HUDEP-2 (cell line): ENCODE results near the gene MORN1.

Source experiments
- DNase-seq, 76 experiments: peaks; one replicate each; lab custom pipeline; 2025; ENCODE audit not compliant: unreplicated experiment in 76 of 76; lab: John Stamatoyannopoulos, UW

MORN1 gene

GRCh38 chr1:2311184-2312032, 79.9 kb downstream of the MORN1 start:
- DNase-seq, result peak in 55 of 76 experiments; percentile 3 to 67 (median 35)

DNA sequence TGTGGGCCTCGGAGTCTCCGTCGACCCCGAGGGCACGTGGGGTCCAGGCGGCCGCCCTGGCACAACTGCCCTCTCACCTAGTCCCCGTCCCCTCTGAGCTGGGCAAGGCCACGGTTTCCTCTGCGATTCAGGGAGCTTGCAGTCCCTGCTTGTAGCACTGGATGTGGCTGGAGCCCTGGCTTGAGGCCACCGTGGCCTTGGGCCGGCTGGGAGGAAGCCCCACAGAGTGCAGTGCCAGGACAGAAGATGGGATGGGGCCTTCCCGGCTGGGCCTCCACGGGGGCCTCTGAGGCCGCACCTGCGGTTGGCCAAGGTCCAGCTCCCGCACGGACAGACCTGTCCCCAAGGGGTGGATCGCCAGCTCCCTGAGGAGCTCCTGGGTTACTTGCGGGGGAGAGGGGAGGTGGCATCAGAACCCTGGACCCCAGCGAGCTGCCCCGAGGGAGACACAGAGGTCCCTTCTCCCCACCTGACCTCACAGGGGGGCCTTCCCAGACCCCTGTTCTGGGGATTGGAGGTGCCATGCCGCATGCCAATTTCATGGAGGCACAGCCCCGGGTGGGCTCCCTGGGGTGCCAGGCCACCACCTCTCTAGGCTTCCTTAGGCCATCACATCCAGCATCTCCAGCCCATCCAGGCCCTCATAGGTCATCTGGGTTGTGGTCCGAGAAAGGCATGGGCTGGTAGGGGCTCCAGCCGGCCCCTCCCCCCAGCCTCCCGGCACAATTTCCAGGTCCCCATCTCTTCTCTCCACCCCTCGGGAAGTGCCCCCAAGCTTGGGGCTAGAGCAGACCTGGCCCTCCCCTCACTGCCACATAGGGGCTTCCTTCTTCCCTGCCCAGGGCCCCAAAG, 80.8 kb downstream of the MORN1 start:
- no peak for DNase-seq

DNA sequence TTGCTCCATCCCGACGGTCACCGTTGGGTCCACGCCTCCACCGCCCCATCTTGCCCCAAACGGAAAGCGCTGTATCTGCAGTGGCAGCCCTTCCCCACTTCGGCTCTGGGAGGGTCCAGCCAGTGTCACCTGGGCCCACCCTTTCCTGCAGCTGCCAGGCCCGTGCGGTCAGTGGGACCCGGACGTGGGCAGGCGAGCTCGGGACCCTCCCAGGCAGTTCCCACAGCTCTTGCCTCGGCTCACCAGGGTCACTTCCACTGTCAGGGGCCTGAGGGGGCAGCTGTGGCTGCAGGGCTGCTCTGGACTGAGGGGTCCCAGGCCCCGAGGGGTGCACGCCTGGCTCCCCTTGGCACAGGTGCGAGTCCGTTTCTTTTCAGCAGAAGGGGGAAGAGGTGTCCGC, 82.5 kb downstream of the MORN1 start:
- no peak for DNase-seq

DNA sequence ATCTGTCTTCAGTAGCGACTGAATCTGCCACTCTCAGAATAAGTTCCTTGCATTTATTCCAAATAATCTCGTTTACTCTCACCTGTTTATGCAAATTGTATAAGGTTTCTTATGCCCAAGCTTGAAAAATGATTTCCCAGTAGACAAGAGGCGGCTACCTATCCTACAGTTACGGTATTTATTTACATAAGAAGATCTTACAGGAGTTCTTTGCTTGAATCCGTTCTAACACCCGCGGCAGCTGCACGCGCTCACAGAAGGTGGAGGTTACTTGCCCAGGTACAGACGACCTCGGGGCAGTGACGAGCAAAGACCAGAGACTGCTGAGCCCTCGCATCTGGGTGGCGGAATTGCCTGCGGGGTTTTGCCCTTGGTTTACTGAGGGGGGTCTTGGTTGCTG, 83.4 kb downstream of the MORN1 start:
- DNase-seq, result no peak

DNA sequence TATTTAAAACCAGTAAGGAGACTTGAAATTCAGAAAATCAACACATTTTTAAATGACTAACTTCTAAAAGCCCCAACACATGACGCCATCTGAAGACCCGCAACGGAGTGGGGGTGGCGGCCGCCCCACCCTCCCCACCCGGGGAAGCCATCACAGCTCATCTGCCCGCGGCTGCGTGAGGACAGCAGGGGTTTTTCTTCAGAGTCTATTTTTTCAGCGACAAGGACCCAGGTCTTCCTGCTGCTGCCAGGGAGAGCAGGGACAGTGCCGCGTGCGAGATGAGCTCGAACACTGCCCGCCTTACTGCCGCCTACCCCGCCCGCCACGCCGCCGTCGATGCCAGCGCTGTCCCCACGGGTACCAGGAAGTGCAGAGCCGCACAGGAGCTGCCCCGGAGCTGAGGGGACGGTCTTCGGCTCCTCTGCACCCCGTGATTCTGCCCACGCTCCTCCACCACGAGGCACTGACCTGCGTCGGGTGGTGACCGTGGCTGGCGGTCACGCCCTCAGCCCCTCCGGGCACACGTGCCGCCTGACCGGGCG, 84.2 kb downstream of the MORN1 start:
- DNase-seq, result no peak

DNA sequence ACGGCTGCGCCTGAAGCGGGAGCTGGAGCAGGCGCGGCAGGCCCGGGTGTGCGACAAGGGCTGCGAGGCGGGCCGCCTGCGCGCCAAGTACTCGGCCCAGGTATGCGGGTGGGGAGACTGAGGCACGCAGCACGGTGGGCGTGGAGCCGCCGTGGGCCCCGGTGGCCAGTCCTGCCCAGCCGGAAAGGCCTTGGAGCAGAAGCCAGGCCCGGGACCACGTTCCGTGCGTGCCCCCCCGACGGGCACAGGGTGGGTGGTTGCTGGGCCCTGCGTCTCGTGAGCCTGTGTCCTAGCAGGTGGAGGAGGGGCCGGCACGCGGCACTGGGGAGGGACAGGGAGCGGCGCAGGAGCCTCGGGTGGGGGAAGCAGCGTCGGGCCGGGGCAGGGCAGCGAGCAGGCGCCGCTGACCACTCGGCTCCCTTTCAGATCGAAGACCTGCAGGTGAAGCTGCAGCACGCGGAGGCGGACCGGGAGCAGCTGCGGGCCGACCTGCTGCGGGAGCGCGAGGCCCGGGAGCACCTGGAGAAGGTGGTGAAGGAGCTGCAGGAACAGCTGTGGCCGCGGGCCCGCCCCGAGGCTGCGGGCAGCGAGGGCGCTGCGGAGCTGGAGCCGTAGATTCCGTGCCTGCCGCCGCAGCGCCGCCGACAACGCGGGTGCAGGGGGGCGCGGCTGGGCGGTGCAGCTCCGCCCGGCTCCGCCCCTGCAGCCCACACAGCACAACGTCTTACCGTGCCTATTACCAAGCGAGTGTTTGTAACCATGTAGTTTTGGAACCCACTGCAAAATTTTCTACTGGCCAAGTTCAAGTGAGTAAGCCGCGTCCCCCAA, 85.0 kb downstream of the MORN1 start:
- DNase-seq, result no peak

DNA sequence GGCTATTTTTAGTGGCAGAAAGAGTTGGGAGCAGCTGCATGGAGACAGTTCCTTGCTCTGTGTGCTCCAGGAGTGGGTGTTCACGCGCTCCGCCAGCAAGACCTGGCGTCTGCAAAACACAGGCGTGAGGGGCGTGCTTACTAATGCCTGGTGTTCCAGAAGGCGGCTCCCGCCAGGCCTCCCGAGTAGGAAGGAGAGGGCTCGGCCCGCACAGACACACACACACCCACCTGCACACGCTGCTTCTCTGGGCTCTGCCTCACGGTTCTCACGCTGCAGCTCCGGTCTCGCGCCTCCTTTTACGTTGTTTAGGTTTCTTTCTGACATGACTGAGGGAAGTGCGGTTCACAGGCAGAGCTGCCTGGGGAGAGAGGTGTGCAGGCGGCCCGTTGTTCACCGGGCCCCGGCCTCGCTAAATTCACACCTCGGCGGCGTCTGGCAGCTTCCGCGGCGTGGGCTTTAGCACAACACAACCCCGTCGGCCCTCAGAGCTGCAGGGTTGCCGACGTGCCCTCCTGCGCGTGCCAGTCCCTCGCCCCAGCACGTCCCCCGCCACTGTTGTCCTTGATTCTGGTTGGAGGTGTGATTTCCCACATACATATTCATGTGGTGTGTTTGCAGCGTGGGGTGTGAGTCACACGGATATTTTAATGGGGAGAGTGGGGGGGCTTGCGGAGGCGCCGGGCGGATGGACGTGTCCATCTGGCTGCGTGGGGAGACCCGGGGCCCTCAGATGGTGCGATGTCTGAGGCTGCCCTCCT, 86.3 kb downstream of the MORN1 start:
- DNase-seq, result no peak

GRCh38 chr1:2304282-2304681, 87.1 kb downstream of the MORN1 start:
- DNase-seq, result no peak

DNA sequence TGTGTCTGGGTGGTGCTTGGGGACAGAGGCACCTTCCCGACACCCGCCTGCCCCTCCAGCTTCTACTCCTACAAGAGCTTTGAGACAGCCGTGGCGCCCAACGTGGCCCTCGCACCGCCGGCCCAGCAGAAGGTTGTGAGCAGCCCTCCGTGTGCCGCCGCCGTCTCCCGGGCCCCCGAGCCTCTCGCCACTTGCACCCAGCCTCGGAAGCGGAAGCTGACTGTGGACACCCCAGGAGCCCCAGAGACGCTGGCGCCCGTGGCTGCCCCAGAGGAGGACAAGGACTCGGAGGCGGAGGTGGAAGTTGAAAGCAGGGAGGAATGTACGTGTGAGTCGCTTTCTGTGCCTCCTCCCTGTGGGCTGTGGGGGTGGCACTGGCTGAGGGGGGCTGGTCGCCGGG, 87.6 kb downstream of the MORN1 start:
- DNase-seq, result no peak

DNA sequence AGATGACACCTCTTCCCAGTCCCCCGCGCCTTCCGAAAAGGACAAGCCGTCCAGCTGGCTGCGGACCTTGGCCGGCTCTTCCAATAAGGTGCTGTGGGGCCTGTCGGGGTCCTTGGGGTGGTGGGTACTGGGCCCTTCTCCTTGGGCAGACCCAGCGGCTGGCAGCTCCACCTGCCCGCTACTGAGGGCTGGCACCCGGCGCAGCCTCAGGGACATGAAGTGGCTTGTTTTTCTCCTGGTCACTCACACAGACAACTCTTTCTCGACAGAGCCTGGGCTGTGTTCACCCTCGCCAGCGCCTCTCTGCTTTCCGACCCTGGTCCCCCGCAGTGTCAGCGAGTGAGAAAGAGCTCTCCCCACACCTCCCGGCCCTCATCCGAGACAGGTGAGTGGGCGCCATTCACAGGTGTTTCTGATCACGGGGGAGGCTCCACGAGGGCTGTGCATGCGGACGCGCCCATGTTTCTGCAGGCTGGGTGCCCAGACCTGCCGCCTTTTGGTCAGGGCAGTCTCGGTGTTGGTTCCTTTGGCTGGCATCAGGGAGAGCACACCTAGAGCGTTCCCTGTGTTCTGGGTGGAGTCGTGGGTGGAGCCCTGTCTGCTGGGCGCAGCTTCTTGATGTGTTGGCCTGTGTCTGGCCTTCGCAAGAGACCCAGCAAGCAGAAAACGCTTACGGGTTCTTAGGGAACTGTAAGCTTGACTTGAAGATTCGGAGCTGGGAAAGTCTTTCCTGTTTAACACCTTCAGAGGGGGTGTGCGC, 88.2 kb downstream of the MORN1 start:
- no peak for DNase-seq

DNA sequence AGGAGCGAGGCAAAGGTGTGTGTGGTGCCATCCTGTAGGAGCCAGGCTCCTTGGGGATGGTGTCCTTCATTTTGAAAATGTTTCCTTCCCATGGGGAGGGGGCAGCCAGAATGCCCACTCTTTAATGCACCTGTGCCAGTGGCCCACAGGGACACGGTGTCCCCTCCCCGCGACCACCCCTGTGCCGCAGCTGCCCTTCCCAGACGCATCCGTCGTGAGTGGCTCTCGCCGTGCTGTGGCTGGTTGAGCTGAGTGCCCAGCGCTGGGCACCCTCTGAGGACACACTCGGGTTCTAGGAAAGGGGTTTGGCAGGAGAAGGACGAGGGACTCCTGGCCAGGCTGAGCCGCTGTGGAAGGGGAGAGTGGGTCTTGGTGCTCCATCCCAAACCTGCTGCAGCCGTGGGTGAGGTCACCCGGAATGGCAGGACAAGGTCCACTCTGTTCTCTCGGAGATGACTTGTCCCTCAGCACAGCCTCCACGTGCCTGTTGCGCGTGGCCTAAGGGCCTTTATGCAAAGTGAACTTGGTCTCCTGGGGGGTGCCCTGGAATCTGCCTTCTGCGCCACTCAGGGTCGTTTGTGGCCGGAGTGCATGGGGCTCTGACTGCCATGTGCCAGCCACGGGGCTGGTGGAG, 88.9 kb downstream of the MORN1 start:
- DNase-seq, result no peak

- DNase-seq, result no peak
These were observed 89.6 kb downstream of the MORN1 start for GRCh38 chr1:2301607-2302291.

GRCh38 chr1:2300851-2301606, 90.3 kb downstream of the MORN1 start:
- peak in 54 of 76 experiments; percentile 7 to 72 (median 43) for DNase-seq

GRCh38 chr1:2300004-2300771, 91.2 kb downstream of the MORN1 start:
- DNase-seq, result peak in 45 of 76 experiments; percentile 4 to 69 (median 35)

- no peak for DNase-seq
These were observed 92.2 kb downstream of the MORN1 start for GRCh38 chr1:2299131-2299627.

GRCh38 chr1:2298685-2299084, 92.7 kb downstream of the MORN1 start:
- no peak for DNase-seq
